Measurements from ENCODE around the gene GMCL2. TPM values are rescaled to one million over a fixed set of nuclear protein-coding genes. Genes with fewer than 3 reads are reported as not detected.

The GMCL2 gene
- total and polyA plus RNA-seq, 9 of the 15 experiments (the other 6 are each of a cell fraction or from before 2014, with no cell fraction given) = 0.04 TPM; not detected in 8

DNA sequence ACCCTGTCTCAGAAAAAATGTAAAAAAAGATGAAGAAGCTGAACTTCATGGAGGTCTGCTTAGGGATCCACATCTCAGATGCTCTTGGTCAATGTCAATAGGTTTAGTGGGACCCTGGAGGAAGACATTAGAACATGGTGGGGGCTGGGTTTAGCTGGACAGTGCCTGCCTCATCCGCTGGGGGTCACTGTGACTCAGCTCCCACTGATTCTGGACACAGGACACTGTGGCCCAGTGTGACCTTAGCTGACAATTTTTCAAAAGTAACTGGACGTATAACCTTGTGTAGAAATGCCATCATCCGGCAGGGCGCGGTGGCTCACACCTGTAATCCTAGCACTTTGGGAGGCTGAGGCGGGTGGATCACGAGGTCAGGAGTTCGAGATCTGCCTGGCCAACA, 9.8 kb upstream of the GMCL2 start (continued):
- TF ChIP-seq, protein P1, sequence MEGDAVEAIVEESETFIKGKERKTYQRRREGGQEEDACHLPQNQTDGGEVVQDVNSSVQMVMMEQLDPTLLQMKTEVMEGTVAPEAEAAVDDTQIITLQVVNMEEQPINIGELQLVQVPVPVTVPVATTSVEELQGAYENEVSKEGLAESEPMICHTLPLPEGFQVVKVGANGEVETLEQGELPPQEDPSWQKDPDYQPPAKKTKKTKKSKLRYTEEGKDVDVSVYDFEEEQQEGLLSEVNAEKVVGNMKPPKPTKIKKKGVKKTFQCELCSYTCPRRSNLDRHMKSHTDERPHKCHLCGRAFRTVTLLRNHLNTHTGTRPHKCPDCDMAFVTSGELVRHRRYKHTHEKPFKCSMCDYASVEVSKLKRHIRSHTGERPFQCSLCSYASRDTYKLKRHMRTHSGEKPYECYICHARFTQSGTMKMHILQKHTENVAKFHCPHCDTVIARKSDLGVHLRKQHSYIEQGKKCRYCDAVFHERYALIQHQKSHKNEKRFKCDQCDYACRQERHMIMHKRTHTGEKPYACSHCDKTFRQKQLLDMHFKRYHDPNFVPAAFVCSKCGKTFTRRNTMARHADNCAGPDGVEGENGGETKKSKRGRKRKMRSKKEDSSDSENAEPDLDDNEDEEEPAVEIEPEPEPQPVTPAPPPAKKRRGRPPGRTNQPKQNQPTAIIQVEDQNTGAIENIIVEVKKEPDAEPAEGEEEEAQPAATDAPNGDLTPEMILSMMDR (IDR thresholded peaks at IDR 0.05 in 2 of 3, conservative IDR thresholded peaks at IDR 0.05 in 1 of 3; ENCODE audit: insufficient read depth in 2 of 3, low read depth in 1 of 3, low read length in 3 of 3) = peak; percentile 71 to 85 (median 72)
- no peak for TF ChIP-seq ZNF197 (CRISPR knock-in tag; IDR thresholded peaks at IDR 0.05; ENCODE audit: low read depth)
- TF ChIP-seq RAD21 (CRISPR knock-in tag; conservative IDR thresholded peaks at IDR 0.05 in 1 of 2, IDR thresholded peaks at IDR 0.05 in 1 of 2) = peak in 1 of 2 experiments; percentile 60; a peak in 2 of 4 replicates
- TF ChIP-seq RB1 (IDR thresholded peaks at IDR 0.05; ENCODE audit: low read depth) = peak; percentile 27; the same call in 1 of the 2 replicates
- 0 out of 2 replicates have a peak, but pooled peaks have one; percentile 26 for TF ChIP-seq NFE2 (IDR thresholded peaks at IDR 0.05; ENCODE audit: low read depth)
- TF ChIP-seq KLF16 (IDR thresholded peaks at IDR 0.05) = peak; percentile 31; the same call in 1 of the 2 replicates

DNA sequence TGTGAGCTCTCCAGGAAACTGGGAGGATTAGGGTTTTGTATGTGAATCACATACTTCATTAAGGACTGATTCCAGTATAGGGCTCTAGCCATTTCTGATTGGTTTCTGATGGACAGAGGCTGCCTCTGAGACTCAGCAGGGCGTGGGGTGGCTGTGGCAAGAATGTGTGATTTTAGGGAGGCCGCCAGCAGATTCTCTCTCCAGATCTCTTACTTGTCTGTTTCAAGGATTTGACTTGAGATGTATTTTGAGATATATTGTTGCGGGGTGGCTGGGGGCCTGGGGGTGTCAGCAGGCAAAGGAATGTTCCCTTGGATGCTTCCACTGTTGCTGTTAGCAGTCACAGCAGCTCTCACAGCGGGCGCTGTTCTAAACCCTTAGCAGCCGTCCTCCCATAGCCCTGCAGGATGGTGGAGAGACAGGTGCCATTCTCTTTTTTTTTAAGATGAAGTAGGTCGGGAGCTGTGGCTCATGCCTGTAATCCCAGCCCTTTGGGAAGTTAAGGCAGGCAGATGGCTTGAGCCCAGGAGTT, 9.2 kb upstream of the GMCL2 start:
- WGBS (ENCODE audit: insufficient coverage, low coverage, missing lambda C conversion rate) = 28% methylated on average over 7 of the region's 7 CpGs
- no peak overlapping the region for H3K4me2 ChIP-seq (ENCODE audit: insufficient read depth, low read length)
- H3K36me3 ChIP-seq (ENCODE audit: control insufficient read depth, insufficient read depth, low read length) = no peaks in the 10 kb centered on the region
- in situ Hi-C loops (cut with MboI) = no loop called here
- H3K9me3 ChIP-seq (replicated peaks; ENCODE audit: control insufficient read depth, insufficient read depth, low read depth, low read length) = no peaks in the 10 kb centered on the region; the same call in 1 of the 2 replicates
- no peaks in the 10 kb centered on the region for H3K79me2 ChIP-seq (ENCODE audit: control insufficient read depth, insufficient read depth, low read length)
- no peaks in the 10 kb centered on the region for H4K20me1 ChIP-seq (replicated peaks; ENCODE audit: control insufficient read depth, insufficient read depth, low read length)
- peaks cover 0 to 8% of the 10 kb centered on the region in 2 experiments; a peak in 2 of 5 replicates for H3K4me1 ChIP-seq (replicated peaks in 1 of 2; ENCODE audit: control insufficient read depth in 2 of 2, insufficient read depth in 2 of 2, low read length in 2 of 2)
- no peaks in the 10 kb centered on the region for H3K9me1 ChIP-seq (ENCODE audit: control insufficient read depth, insufficient read depth, low read length)
- ATAC-seq (no peak), DNase-seq (ENCODE audit: extremely low read depth in 1 of 4, low spot score in 3 of 4) (no peak), FAIRE-seq (no peak)
- no peak overlapping the region for H3K27ac ChIP-seq (ENCODE audit: extremely low read depth, low read depth, low read length)
- H3K4me3 ChIP-seq = no peak overlapping the region
- peaks cover 5 to 16% of the 10 kb centered on the region in 2 experiments; a peak in 3 of 5 replicates for H3K27me3 ChIP-seq (ENCODE audit: control insufficient read depth in 2 of 2, insufficient read depth in 2 of 2, low read length in 2 of 2)
- ChIA-PET POLR2A (interaction anchor here (0.6 to 2.0 kb wide), 5 partner anchors 10 to 1835 kb away, joined by 3 to 11 read pairs (median 5); partner anchors contain the start of gene KIAA1191), CTCF (ENCODE audit: low intra/inter-chr PET ratio) (no interaction called here)
- BruUV-seq (replicated peaks) = no TSS peak
- intact Hi-C loops (cut with micrococcal nuclease) = no loop called here
- 0 out of 2 replicates have a peak overlapping the region, but pooled peaks have one; percentile 1 for H2AFZ ChIP-seq (ENCODE audit: low read depth, low read length)
- no peak overlapping the region for H3K9ac ChIP-seq (ENCODE audit: insufficient read depth in 1 of 2, low read depth in 2 of 2, low read length in 2 of 2)
- TF ChIP-seq, protein P2, sequence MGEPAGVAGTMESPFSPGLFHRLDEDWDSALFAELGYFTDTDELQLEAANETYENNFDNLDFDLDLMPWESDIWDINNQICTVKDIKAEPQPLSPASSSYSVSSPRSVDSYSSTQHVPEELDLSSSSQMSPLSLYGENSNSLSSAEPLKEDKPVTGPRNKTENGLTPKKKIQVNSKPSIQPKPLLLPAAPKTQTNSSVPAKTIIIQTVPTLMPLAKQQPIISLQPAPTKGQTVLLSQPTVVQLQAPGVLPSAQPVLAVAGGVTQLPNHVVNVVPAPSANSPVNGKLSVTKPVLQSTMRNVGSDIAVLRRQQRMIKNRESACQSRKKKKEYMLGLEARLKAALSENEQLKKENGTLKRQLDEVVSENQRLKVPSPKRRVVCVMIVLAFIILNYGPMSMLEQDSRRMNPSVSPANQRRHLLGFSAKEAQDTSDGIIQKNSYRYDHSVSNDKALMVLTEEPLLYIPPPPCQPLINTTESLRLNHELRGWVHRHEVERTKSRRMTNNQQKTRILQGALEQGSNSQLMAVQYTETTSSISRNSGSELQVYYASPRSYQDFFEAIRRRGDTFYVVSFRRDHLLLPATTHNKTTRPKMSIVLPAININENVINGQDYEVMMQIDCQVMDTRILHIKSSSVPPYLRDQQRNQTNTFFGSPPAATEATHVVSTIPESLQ (CRISPR knock-in tag; IDR thresholded peaks at IDR 0.05) = no peak
- TF ChIP-seq JUNB (CRISPR knock-in tag; conservative IDR thresholded peaks at IDR 0.05) = no peak
- TF ChIP-seq, protein P3, sequence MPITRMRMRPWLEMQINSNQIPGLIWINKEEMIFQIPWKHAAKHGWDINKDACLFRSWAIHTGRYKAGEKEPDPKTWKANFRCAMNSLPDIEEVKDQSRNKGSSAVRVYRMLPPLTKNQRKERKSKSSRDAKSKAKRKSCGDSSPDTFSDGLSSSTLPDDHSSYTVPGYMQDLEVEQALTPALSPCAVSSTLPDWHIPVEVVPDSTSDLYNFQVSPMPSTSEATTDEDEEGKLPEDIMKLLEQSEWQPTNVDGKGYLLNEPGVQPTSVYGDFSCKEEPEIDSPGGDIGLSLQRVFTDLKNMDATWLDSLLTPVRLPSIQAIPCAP (CRISPR knock-in tag; IDR thresholded peaks at IDR 0.05; ENCODE audit: borderline replicate concordance) = no peak
- no peak for TF ChIP-seq RB1 (IDR thresholded peaks at IDR 0.05; ENCODE audit: low read depth)
- TF ChIP-seq ZNF224 (CRISPR knock-in tag; IDR thresholded peaks at IDR 0.05) = no peak
- no peak for TF ChIP-seq NFIC (IDR thresholded peaks at IDR 0.05)
- no peak for TF ChIP-seq KLF13 (tag; IDR thresholded peaks at IDR 0.05; ENCODE audit: borderline replicate concordance, low read depth)
- no peak for TF ChIP-seq ETV1 (tag; conservative IDR thresholded peaks at IDR 0.05; ENCODE audit: low read depth)
- no peak for TF ChIP-seq MCM3 (IDR thresholded peaks at IDR 0.05)
- no peak for TF ChIP-seq NEUROD1 (IDR thresholded peaks at IDR 0.05; ENCODE audit: borderline replicate concordance, low read depth, low read length, partially characterized antibody)
- no peak for TF ChIP-seq ZNF699 (CRISPR knock-in tag; IDR thresholded peaks at IDR 0.05; ENCODE audit: insufficient replicate concordance)

All from K562 (cell line).